ENCODE data around the gene CENPO.

DNA sequence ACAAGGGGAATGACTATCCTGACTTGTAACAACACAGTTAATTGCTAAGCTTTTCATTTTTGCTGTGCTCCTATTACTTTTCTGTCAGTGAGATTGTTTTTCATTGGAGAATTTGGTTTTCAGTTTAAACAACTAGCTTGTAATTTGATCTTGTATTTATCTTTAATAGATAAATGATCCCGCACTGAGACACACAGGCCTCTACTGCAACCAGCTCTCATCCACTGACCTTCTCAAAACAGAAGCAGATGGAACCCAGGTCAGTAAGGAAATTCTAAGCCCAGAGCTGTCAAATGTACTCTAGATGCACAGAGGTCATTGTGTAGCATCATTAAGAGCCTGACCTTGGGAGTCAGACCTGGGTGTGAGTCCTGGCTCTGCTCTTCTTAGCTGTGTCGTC, 30.7 kb upstream of the CENPO start:
- TF ChIP-seq PAX5 (IDR thresholded peaks at IDR 0.05; ENCODE audit: insufficient read depth, low read length, severe bottlenecking), result no peak
- no peak for TF ChIP-seq POLR2A (IDR thresholded peaks at IDR 0.05; ENCODE audit: low read depth, low read length)
